Subcutaneous adipose tissue (tissue), 4 donors: ENCODE results near the gene ADGRE1. TPM values are rescaled to one million over a fixed set of nuclear protein-coding genes. Genes with fewer than 3 reads are reported as not detected.

Experiments used
- CTCF ChIP-seq: fragments of 450-650 bp; IDR thresholded peaks from one replicate; pipeline ENCODE4 v1.5.1; 2016; ENCODE audit warnings: low read depth, mild to moderate bottlenecking, control low read depth, antibody characterized with exemption, moderate library complexity
- total RNA-seq, 4 donors: library from RNA; depleted of rRNA; stranded (reverse); fragments of >200 nt; gene quantifications; one replicate each; pipeline ENCODE4 v1.1.0, GENCODE V29; 2016

Gene ADGRE1
- under 1 TPM in 1 of 4 donors, not detected in 3; 0.17 TPM for total RNA-seq

- TF ChIP-seq CTCF: no peak
These were observed at the start of gene ADGRE1 for GRCh38 chr19:6887316-6887715. TSS of gene ADGRE1 (plus strand) at chr19:6887579. CDS start at chr19:6887609, 30 bp downstream.

- TF ChIP-seq CTCF: no peak
These were observed 49.2 kb upstream of the ADGRE1 start for GRCh38 chr19:6838062-6838655.

- TF ChIP-seq CTCF: no peak
These were observed 44.3 kb upstream of the ADGRE1 start for GRCh38 chr19:6842871-6843607.

GRCh38 chr19:6847828-6848200 is 39.6 kb upstream of the ADGRE1 start:
- TF ChIP-seq CTCF: no peak

GRCh38 chr19:6848986-6849385 is 38.4 kb upstream of the ADGRE1 start:
- TF ChIP-seq CTCF: no peak

GRCh38 chr19:6849876-6850275 is 37.5 kb upstream of the ADGRE1 start:
- TF ChIP-seq CTCF: no peak

- TF ChIP-seq CTCF: no peak
These were observed 36.0 kb upstream of the ADGRE1 start for GRCh38 chr19:6851359-6851758.
